Hematopoietic multipotent progenitor cell (in vitro differentiated cells): ENCODE measurements around the gene CHCHD6. TPM values are rescaled to one million over a fixed set of nuclear protein-coding genes. Genes with fewer than 3 reads are reported as not detected.

Source experiments
- DNase-seq, 3 donors: peaks; one replicate each; pipeline ENCODE4 v3.0.0-alpha.2; 2011 to 2015; ENCODE audit warnings: low read depth in 2 of 3, low spot score in 2 of 3
- total RNA-seq: library from RNA; depleted of rRNA; stranded (reverse); fragments of >200 nt; gene quantifications from one replicate; pipeline ENCODE4 v1.2.3, GENCODE V29; 2012

The CHCHD6 gene
- total RNA-seq, 1 donor: 10.8 TPM

DNA sequence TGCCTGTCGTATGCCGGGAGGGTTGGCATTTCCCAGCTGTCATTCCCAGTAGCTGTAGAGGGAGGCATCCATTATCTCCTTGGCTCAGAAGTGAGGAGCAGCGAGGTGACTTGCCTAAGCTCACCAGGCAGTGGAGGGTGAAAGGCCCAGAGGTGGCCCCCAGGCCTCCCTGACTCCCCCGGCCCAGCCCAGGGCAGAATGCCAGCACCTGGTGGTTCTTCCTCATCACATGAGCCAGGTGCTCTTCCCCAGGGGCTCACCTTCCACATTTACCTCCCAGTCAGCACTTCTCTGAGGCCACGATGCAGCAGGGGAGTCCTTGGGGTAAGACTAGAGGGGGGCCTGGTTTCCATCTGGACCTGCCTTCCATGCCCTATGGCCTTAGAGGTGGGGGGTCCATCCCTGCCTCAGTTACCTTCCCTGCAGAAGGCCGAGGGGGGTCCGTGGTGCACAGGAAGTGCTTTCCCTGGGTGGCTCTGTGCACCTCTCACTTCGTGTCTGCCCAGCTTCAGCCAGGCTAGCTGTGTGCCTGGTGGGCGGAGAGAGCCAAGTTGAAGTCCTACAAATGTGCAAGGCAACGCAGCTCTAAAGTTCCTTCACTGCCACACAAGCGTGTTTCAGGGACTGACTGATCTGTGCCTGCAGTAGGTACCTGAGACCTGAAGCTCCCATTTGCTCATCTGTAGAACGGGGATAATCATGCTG lies 208.6 kb downstream of the CHCHD6 start:
- DNase-seq: no peak

DNA sequence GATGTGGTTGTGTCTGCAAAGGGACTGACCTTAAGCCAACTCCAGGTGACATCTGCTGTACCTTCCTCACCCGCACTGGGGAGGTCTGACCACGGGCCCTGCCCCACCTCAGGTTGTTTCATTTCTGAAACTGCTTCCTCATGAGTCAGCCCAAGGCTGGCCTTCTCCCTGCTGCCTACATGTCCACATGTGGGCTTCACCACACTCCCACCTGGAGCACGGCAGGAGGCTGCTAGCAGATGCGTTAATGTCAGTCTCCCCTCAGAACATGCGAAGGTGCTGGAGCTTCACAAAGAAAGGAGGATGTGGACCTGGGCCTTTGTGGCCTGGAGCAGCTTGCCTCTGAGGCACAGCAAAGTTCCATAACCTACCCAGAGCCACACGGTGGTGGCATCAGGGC lies 209.5 kb downstream of the CHCHD6 start:
- DNase-seq: no peak

DNA sequence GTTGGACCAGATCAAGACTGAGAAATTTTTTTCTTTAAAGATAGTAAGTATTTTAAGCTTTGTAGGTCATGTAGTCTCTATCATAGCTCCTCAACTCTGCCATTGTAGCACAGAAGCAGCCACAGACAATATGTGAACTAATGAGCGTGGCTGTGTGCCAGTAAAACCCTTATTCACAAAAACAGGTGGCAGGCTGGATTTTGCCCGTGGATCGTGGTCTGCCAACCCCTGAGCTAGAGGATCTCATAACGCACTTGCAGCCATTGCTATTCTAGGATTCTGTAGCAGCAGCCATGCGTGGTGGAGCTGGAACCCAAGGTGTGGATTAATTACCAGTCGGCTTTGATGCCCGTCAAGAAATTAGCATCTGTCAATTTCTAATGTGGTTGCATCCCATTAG lies 210.2 kb downstream of the CHCHD6 start:
- DNase-seq: no peak

DNA sequence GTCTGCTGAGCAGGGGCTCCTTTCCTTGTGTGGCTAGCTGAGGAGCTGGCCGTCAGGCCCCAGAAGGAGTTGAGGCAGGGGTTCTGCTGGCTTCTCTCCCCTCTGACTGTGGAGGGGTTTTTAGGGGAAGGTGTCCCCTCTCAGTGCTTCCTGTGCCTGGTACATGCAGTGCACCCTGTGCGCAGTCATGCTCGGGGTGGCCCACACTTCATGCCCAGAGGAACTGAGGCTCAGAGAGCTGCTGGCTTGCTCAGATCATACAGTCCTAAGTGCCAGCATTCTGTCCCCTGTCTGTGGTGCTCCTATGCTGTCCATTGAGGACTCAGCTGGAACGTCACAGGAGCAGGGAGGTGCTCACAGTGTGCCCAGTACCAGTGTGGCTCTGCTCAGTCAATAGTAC lies 211.0 kb downstream of the CHCHD6 start:
- no peak for DNase-seq

DNA sequence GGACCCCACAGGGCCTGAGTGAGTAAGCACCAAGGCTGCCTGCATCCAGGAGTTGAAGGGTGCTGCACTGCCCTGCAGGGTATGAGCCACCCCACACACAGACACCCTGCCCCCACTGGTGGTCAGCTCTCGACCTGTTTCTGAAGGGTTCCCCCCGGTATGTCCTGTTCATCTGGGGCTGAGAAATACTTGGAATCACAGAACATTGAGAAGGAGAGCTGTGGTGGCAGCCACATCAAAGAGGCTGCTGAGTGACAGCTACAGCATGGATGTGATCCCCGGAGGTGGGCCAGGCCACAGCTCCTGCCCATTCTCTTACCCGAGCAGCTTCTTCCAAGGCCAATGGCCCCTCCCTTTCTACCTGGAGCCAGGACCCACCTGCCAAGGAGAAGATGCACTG lies 212.5 kb downstream of the CHCHD6 start:
- DNase-seq: no peak

DNA sequence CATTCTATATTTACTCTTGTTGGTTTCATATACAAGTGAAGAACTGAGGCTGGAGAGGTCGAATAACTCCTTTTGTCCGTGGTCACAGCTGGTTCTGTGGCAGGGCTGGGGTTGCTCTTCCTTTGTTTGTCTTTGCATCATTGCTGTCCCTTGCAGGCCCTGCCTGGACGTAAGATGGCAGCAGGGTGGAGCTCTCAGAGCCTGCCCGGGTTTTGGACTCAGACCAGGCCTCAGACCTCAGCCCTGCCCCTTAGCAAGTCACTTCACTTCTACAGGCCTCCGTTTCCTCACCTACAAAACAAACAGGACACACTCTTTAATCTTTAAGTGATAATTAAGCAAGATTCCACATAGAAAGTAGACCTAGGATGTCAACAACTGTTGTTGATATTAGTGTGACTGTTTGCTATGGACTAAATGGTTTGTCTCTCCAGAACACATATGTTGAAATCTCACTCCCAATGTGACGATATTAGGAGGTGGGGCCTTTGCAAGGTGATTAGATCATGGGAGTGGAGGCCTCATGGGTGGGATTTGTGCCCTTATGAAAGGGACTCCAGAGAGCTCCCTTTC lies 213.3 kb downstream of the CHCHD6 start:
- no peak for DNase-seq

DNA sequence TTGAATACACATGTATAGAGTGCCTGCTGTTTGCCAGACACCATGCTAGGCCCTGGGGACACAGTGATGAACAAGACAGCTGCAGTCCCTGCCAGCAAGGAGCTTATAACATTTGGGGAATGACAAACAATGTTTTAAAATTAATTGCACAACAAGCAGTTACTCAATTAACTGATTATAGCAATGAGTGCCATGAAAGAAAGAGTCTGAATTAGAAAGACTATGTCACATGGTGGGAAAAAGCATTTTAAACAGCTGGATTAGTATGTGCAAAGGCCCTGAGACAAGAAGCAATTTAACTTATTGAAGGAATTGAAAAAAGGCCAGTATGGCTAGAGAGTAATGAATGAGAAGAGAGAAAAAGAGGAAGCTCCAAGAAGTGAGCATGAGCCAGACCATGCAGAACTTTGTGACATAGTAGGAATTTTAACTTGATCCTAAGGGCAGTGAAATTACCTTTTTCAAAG lies 214.3 kb downstream of the CHCHD6 start:
- DNase-seq: no peak

DNA sequence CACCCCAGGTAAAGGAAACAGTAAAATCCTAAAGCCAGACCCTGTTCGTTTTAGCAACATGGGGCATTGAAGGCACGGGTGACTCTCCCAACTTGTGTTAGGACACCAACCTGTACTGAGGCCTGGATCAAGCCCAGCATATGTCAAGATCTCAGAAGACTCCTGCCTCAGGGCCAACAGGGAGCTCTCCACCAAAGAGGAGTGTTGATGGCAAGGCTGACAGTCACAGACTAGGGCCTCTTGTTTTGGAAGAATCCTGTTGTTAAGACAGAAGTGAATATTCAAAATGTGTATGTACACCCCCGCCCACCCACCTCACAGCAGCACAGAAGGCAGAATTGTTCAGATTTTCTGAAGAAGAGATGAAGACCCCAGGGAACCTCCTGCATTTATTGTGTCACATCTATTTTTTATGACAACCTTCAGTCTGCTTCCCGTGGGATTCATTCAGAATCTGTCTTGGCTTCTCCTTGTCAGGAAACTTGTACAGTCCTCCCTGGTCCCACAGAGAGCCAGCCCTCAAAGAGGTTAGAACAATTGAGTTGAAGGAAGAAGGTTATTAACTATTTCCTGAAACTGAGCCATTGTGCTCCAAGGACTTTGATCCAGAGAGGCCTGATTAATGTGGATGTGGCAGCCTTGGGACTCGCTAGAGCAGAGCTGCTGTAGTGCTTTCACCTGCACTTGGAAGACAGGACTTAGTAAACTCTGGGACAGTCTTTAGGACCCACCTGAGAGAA lies 217.2 kb downstream of the CHCHD6 start:
- no peak for DNase-seq

DNA sequence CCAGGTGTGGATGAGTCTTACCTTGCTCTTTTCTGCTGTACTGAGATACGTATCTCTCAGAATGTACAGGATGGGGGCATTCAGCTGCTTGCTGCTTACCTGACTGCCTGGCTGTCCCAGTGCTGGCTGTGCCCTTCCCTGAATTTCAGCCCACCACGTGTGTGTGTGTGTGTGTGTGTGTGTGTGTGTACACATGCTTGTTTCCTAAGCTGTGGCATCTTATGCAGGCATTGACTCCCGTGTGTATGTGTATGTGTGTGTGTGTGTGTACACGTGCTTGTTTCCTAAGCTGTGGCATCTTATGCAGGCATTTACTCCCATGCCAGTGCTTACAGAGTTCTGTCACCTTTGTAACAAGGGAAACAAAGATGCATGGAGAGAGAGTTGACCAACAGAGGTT lies 218.4 kb downstream of the CHCHD6 start:
- DNase-seq: no peak

DNA sequence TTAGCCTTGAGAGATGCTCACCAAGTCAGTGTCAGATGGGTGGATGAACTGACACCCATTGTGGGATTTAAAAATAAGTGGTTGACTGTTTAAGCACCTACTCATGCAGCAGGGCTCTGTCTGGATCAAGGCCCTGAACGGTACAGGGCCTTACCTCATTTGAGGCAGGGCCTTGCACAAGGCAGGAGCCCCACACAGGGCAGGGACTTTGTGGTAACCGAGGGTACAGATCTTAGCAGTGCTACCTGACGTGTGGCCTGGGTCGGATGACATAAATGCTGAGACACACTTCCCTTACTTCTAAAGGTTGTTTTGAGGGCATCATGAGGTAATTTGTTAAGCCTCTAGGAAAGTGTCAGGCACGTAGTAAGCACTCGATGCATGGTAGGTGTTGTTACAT lies 219.4 kb downstream of the CHCHD6 start:
- DNase-seq: no peak

DNA sequence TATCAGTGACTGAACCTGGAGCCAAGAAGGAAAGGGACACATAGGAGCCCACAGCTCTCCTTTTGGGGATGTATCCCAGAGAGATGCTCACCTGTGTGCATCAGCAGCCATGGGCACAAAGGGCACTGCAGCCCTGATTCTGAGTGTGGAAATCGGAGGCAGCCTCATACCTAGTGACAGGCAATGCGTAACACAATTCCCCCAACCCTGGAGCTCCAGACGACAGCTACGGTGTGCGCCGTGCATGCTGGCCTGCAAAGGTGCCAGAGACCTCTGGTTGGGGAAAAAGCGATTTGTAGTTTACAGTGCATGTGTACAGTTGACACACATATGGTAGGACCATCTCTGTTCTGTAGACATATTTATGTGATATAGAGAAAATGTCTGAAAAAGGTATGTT lies 219.9 kb downstream of the CHCHD6 start:
- no peak for DNase-seq

DNA sequence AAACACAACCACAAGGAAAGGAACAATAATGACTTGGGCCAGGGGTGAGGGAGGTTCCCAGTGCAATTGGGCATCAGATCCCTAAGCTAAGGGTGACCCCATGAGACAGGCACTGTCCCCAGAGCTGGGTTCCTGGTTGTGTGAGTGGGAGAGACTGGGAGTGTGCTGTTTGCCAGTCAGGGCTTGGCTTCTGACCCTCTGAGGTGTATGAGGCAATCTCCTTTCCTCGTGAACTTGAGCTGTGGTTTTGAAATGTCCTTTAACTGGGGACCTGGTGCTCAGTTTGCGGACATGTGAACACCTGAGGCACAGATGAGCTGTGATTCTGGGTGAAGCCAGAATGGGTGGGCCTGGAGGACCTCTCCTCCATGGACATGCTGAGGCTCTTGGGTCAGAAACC lies 220.4 kb downstream of the CHCHD6 start:
- DNase-seq: no peak

DNA sequence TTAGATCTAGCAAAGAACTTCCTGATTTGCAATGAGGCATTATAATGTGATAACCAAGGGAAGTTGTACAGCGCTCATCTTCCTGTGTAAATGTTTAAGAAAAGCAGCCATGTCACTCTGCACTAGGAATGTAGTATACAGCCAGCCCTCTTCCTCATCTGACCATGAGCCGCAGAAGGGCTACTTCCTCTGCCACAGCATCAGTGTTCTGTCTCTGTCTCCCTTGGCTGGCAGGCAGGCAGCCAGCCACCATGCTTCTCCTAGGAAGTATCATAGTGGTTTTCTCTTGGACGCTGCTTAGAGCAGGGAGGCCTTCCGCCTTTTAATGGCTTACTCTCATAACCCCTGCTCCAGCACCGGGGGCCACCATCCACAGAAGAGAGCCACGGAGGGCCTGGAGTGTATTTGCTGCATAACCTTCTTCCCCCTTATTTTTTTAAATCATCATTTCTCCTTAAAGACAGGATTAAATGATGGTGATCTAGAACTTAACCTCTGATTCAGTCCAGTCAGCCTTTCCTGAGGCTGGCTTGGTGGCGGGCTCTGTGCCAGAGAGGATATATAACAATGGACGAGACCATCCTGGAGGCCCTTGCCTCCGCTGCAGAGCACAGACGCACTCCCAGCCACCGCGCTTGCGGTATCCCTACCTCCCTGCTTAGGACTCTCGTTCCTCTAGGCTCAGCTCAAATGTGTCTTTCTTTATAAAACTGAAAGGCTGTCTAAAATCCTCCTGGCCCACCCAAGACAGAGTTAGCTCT lies 221.6 kb downstream of the CHCHD6 start:
- no peak for DNase-seq

DNA sequence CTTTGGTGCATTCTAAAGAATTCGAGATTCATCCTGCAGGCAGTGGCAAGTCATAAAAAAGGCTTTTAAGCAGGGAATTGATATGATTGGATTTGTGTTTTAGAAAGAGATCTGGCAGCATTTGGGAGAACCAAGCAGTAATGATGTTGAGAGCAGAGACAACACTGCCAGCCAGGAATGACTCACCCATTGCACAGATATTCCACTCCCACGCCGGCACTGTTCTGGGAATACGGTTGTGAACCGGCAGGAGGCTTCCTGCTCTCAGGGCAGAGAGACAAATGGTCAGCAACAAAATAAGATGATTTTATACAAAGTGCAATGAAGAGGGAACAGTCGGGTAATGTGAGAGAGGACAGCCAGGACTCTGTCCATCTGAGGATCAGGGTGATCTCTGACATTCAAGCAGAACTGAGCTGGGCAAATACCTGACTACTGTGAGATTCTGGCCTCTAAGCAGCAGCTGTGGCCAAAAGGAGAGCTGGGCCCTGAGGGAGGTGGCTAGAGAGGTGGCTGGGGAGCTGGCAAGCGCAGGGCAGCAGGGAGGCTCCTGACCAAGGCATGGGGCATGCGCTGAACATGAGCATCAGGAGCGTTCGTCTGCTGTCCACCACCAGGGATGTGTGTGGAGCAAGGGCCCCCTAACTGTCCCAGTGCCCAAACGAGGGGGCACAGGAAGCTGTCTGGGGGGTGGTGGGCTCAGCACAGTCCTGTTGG lies 222.8 kb downstream of the CHCHD6 start:
- DNase-seq: no peak

DNA sequence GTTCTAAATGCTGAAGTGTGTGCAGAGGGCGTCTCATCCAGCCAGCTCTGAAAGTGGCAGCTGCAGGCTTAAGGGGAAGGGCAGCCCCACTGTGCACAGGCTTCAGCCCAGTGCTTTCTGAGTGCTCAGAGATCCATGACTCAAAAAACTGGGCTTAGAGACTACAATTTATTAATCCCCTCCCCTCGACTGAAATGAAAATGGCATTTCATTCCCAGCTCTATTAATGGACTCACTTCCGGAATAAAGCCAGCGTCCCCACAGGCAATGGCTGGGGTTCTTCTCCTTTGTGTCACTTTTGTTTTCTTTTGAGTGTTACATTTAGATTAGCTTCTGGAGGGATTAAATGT lies 223.3 kb downstream of the CHCHD6 start:
- no peak for DNase-seq

DNA sequence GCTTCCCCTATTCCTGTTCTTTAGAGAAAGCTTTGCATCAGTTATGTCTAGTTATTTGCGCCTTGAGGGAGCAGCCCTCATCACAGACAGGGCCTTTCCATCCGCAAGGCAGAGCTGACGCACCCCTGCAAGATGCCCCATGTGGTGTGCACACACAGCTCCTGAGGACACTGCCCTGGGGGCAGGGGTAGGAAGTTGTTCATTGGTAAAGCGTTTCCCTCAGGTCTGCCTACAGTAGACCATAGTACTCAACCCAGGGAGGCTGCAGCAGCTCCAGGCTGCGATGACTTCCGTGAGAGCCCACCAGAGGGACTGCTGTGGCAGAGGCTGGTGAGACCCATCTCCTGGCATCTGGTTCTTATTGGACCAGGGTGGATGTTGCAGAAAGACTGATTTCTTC lies 223.8 kb downstream of the CHCHD6 start:
- no peak for DNase-seq

DNA sequence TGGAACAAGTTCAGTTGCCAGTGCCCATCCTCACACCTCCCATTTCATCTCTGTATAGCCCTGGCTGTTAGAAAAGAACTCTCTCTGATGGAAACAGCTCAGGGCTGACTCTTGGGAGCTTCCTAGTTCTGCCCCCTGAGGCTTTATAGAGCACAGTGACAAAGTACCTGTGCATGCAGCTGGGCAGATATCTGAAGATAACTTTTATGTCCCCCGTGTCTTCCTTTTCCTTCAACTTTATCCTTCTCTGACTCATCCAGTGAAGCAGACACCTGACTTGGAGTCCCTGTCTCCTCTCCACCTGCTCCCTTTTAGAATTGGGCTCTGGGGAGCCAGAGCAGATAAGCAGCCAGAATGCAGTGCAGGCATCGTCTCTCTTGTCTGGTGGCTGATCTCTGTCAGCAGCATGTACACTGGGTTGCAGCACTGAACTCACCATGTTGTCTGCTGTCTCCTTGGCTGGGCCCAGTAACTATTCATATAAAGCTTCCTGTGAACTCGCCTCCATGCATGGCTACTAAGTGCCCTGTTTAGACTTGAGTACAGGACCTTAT lies 225.0 kb downstream of the CHCHD6 start:
- DNase-seq: no peak

DNA sequence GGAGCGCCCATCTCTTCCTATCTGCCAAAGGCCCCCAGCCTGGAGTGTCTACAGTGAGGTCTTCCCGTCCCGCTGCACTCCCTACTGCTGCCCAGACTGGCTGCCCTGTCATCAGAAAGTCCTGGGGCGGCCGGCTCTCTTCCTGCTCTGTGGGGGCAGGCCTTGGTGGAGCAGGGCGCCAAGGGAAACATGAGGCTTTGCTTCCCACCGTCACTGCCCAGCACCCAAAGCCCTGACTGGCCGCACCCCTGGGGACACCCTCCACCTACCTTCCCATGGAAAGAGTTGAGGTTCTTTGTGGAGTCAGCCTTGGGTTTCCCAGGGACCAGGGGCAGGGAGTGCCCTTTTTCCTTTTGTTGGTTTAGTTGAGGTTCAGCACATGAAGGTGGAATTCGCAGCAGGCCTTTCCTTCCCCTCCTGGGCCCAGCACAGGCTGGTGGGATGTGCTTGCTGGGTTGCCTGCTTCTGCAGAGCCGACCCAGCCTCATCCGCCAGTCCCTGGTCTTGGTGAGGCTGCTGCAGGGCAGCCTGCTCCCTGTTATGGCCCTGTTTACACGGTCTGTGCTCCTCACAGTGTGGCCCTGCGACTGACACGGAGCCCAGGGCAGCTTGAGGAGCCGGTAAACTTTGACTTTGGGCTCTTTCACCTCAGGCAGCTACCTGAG lies 227.0 kb downstream of the CHCHD6 start:
- DNase-seq: no peak

DNA sequence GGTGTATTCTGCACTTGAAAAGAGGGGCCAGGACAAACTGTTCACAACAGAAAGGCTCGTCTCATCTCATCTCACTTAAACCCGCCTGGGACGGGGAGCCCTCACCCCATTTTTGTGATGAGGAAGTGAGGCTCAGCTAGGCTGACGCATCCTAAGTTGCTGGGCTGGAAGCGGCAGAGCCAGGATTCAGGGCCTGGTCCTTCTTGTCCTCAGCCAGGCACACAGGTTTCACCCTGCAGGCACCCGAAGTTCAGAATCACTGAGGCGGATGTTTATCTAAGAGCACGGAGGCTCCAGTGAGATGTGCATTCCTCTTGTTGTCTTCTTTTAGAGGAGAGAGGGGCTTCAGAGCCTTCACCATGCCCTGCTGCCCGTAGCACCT lies 227.8 kb downstream of the CHCHD6 start:
- no peak for DNase-seq
